Measurements from ENCODE around the gene ZNF521. TPM values are rescaled to one million over a fixed set of nuclear protein-coding genes. Genes with fewer than 3 reads are reported as not detected.

Gene ZNF521
- total RNA-seq, 1 experiment from 2014 or later, result not detected

GRCh38 chr18:25189391-25190185, 162.4 kb downstream of the ZNF521 start:
- ChIA-PET CTCF (no interaction called here), POLR2A (ENCODE audit: low non-redundant PET) (no interaction called here)
- Histone ChIP-seq H3K4me3 (ENCODE audit: low read depth, low read length, poor library complexity, severe bottlenecking) (no peak overlapping the region), H3K4me1 (ENCODE audit: insufficient read depth, low read length, poor library complexity, severe bottlenecking) (no peaks in the 10 kb centered on the region), H3K27me3 (replicated peaks; ENCODE audit: insufficient read depth, low read depth, low read length, poor library complexity) (peaks cover 14% of the 10 kb centered on the region), H3K27ac (ENCODE audit: low read depth, low read length, poor library complexity, severe bottlenecking) (no peak overlapping the region), H3K9me3 (ENCODE audit: low read depth, low read length, poor library complexity, severe bottlenecking) (no peaks in the 10 kb centered on the region), H3K36me3 (ENCODE audit: insufficient read depth, low read length, poor library complexity, severe bottlenecking) (no peaks in the 10 kb centered on the region)
- no TSS peak for BruUV-seq (replicated peaks)
- DNase-seq (ENCODE audit: low spot score), result no peak
- TF ChIP-seq CTCF (conservative IDR thresholded peaks at IDR 0.05; ENCODE audit: low read depth, low read length) (no peak), EZH2 (IDR thresholded peaks at IDR 0.05; ENCODE audit: borderline replicate concordance, low read depth, low read length, poor library complexity, severe bottlenecking) (no peak)
- intact Hi-C loops (cut with micrococcal nuclease; ENCODE audit: unreplicated experiment), result no loop called here

- H3K4me3 ChIP-seq (ENCODE audit: low read depth, low read length, poor library complexity, severe bottlenecking), result no peak overlapping the region
- H3K9me3 ChIP-seq (ENCODE audit: low read depth, low read length, poor library complexity, severe bottlenecking), result no peaks in the 10 kb centered on the region
- H3K27ac ChIP-seq (ENCODE audit: low read depth, low read length, poor library complexity, severe bottlenecking), result no peak overlapping the region
- peaks cover 15% of the 10 kb centered on the region for H3K27me3 ChIP-seq (replicated peaks; ENCODE audit: insufficient read depth, low read depth, low read length, poor library complexity)
- no peak for TF ChIP-seq CTCF (conservative IDR thresholded peaks at IDR 0.05; ENCODE audit: low read depth, low read length)
- no peak for TF ChIP-seq EZH2 (IDR thresholded peaks at IDR 0.05; ENCODE audit: borderline replicate concordance, low read depth, low read length, poor library complexity, severe bottlenecking)
- DNase-seq (ENCODE audit: low spot score), result no peak
- intact Hi-C loops (cut with micrococcal nuclease; ENCODE audit: unreplicated experiment), result no loop called here
- no peaks in the 10 kb centered on the region for H3K4me1 ChIP-seq (ENCODE audit: insufficient read depth, low read length, poor library complexity, severe bottlenecking)
- no peaks in the 10 kb centered on the region for H3K36me3 ChIP-seq (ENCODE audit: insufficient read depth, low read length, poor library complexity, severe bottlenecking)
- no TSS peak for BruUV-seq (replicated peaks)
- ChIA-PET POLR2A (ENCODE audit: low non-redundant PET) (no interaction called here), CTCF (no interaction called here)
Measured at GRCh38 chr18:25187521-25188192, 164.3 kb downstream of the ZNF521 start.

GRCh38 chr18:25186871-25187270, 165.1 kb downstream of the ZNF521 start:
- CTCF ChIA-PET, result no interaction called here
- intact Hi-C loops (cut with micrococcal nuclease; ENCODE audit: unreplicated experiment), result no loop called here

More at GRCh38 chr18:25186871-25187270, 165.1 kb downstream of the ZNF521 start:
- H3K27ac ChIP-seq (ENCODE audit: low read depth, low read length, poor library complexity, severe bottlenecking), result no peak overlapping the region
- H3K4me1 ChIP-seq (ENCODE audit: insufficient read depth, low read length, poor library complexity, severe bottlenecking), result no peaks in the 10 kb centered on the region
- H3K27me3 ChIP-seq (replicated peaks; ENCODE audit: insufficient read depth, low read depth, low read length, poor library complexity), result peaks cover 15% of the 10 kb centered on the region
- TF ChIP-seq CTCF (conservative IDR thresholded peaks at IDR 0.05; ENCODE audit: low read depth, low read length), result no peak
- TF ChIP-seq EZH2 (IDR thresholded peaks at IDR 0.05; ENCODE audit: borderline replicate concordance, low read depth, low read length, poor library complexity, severe bottlenecking), result no peak
- no peaks in the 10 kb centered on the region for H3K9me3 ChIP-seq (ENCODE audit: low read depth, low read length, poor library complexity, severe bottlenecking)
- POLR2A ChIA-PET (ENCODE audit: low non-redundant PET), result no interaction called here
- no peak for DNase-seq (ENCODE audit: low spot score)
- no TSS peak for BruUV-seq (replicated peaks)
- no peak overlapping the region for H3K4me3 ChIP-seq (ENCODE audit: low read depth, low read length, poor library complexity, severe bottlenecking)
- H3K36me3 ChIP-seq (ENCODE audit: insufficient read depth, low read length, poor library complexity, severe bottlenecking), result no peaks in the 10 kb centered on the region
